Cardiac atrium fibroblast (primary cell): Measurements from ENCODE around the gene PARS2. TPM values are rescaled to one million over a fixed set of nuclear protein-coding genes. Genes with fewer than 3 reads are reported as not detected.

ENCODE experiments used
- total RNA-seq: library from RNA; depleted of rRNA; stranded (reverse); fragments of >200 nt; gene quantifications from 2 replicates; pipeline ENCODE4 v1.2.3, GENCODE V29; 2015

The PARS2 gene
- total RNA-seq = 5.8 and 7.4 TPM in 2 replicates

DNA sequence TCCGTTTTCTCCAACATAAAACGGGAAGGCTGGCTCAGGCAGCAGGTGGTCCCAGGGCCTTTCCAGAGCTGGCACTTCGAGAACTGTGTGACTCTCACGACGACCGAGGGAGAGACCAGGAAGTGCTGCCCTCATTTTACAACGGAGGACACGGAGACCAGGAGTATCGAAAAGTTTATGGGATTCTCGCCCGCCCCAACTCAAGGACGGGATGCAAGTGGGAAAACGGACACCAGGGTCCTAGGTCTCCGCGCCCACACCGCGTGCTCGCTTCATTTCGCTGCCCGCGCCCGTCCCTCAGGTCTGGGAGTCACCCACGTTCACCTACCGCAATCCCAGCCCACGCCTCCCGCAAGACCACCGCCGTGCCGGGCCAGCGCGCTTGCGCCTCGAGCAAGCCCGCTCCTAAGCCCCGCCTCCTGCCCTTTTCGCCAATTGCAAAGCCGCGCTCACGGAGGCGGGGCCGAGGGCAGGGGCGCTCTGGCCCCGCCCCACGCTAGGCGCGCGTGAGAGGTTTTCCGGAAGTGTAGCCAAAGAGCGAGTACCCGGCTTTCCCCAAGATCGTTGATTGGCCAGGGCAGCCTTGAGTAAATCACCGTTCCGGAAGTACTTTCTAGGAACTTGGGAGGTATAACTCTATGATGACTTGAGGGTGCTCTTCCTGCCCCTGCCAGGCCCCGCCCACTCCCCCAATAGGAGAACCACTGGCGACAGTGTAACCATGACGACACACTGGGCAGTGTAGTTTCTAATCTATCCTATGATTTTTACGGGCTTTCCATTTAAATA is at the start of gene PARS2:
PARS2 (minus strand) TSS at position 391 of the 789 bp plus-strand sequence. CDS start 5,362 bp downstream, outside the sequence.

DNA sequence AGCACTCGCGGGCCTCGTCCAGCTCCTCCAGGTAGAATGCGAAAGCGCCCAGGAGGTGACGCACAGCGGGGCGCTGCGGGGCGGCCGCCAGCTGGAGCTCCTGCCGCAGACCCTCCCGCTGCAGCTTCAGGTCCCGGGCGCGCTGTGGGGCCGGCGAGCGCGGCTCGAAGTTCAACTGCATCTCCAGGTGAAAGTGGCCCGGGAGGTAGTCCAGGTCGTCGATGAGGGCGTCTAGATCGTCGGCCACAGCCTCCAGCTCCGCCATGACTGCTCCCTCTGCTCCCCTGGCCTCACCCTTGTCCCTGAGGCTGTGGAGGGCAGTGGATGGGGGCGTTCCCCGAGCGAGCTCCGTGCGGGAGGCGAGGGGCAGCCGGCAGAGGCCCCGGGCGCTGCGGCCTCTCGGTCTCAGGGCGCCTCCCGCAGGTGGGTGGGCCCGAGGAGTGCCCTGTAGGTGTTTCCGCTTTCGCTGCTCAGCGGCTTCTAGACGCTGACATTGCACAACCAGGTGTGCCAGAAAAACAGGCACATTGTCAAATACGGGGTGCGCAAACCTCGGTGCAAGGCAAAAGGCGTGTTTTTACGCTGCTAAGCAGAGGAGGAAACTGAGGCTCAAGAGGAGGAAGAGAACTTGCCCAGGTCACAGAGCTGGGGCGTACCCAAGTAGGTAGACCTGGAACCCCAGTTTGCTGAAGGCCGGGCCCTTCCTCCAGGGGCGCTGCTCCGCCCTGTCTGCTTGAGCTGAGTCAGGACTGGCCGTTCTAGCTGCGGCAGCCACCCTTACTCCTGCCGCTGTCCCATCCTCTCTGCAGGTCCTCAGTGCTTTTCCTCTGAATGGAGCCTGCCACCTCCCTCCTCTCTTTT is 36.8 kb upstream of the PARS2 start, which contains the start of gene TTC22:
TTC22 (minus strand) TSS at position 425 of the 861 bp plus-strand sequence; CDS start at position 265, 160 bp downstream.

DNA sequence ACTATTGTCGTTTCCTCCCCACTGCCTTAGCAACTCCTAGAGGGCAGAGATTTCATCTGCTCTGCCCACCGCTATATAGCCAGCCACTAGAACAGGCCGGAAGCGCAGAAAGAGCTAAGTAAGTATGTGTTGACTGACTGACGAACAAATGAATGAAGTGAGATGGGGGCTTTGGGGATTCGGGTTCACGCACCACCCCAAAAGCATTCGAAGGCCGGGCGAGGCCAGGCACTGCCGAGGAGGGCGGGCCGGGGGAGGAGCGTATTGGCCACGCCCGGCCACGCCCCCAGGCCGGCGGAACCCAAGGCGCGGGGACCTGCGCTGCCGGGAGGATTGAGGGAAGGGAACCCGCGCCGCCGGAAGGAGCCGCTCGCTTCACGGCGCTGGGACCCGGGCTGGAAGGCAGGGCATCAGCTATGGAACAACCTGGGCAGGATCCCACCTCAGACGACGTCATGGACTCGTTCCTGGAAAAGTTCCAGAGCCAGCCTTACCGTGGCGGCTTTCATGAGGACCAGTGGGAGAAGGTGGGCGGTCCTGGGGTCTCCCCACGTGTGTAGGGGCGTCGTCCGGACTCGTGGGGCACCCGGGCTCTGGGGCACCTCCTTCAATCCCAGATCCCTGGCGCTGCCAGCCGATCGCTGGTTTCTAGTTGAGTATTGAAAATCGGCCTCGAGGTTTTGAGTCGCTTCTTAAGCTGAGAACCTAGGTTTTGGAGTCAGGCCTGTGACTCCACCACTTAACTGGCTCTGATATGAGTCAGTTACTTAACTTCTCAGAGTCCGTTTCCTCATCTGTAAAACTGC is 48.6 kb downstream of the PARS2 start, which contains the start of gene TTC4:
TTC4 (plus strand) TSS at position 369 of the 806 bp plus-strand sequence; CDS start at position 417, 48 bp downstream.

Other genes starting within 250 kb of the PARS2 start
- gene ACOT11, start 216.3 kb downstream of the PARS2 start, total RNA-seq = 0.32 and 1.1 TPM in 2 replicates
- gene FAM151A, start 141.0 kb downstream of the PARS2 start, total RNA-seq = not detected in 2 replicates
- gene MROH7, start 122.7 kb downstream of the PARS2 start, total RNA-seq = 0.54 TPM in 1 of 2 replicates, not detected in the other
- gene TTC4, start 48.7 kb downstream of the PARS2 start, total RNA-seq = 12.5 and 15.4 TPM in 2 replicates
- not detected in 2 replicates for gene TTC22, start 36.8 kb upstream of the PARS2 start, total RNA-seq
- 67.5 and 136 TPM in 2 replicates for gene DHCR24, start 122.7 kb upstream of the PARS2 start, total RNA-seq
- not detected in 2 replicates for gene TMEM61, start 216.1 kb upstream of the PARS2 start, total RNA-seq
- not detected in 2 replicates for gene BSND, start 234.4 kb upstream of the PARS2 start, total RNA-seq